Amniotic epithelial cell (primary cell): ENCODE data around the gene STRBP.
"Not testable (repeated sequence)": the region's sequence is repeated elsewhere in the genome, so short reads cannot be mapped to it uniquely, and the experiment has no call there.

Source experiments
- DNase-seq: peaks from one replicate; pipeline ENCODE4 v3.0.0-alpha.2; 2010; ENCODE audit warnings: low read depth

The STRBP gene

GRCh38 chr9:123191260-123191659 is 77.1 kb downstream of the STRBP start:
- DNase-seq, result no peak

GRCh38 chr9:123187131-123187530 is 81.3 kb downstream of the STRBP start:
- no peak for DNase-seq

GRCh38 chr9:123186029-123186428 is 82.4 kb downstream of the STRBP start:
- not testable (repeated sequence) for DNase-seq

- DNase-seq, result no peak
Observed at GRCh38 chr9:123176949-123177348, 91.4 kb downstream of the STRBP start.

GRCh38 chr9:123175854-123176629 is 92.3 kb downstream of the STRBP start:
- peak; percentile 59 for DNase-seq

GRCh38 chr9:123174887-123175518 is 93.4 kb downstream of the STRBP start:
- DNase-seq, result no peak

GRCh38 chr9:123174079-123174478 is 94.3 kb downstream of the STRBP start:
- no peak for DNase-seq

- DNase-seq, result no peak
Observed at GRCh38 chr9:123169926-123170325, 98.5 kb downstream of the STRBP start.

GRCh38 chr9:123168586-123168985 is 99.8 kb downstream of the STRBP start:
- no peak for DNase-seq

GRCh38 chr9:123167474-123167873 is 100.9 kb downstream of the STRBP start:
- DNase-seq, result no peak

GRCh38 chr9:123165813-123166212 is 102.6 kb downstream of the STRBP start:
- no peak for DNase-seq

GRCh38 chr9:123164285-123164684 is 104.1 kb downstream of the STRBP start:
- no peak for DNase-seq

- no peak for DNase-seq
Observed at GRCh38 chr9:123162791-123163345, 105.5 kb downstream of the STRBP start.

GRCh38 chr9:123162360-123162759 is 106.0 kb downstream of the STRBP start:
- no peak for DNase-seq

GRCh38 chr9:123157221-123157620 is 111.2 kb downstream of the STRBP start:
- DNase-seq, result peak; percentile 54

GRCh38 chr9:123150708-123151503 is 117.5 kb downstream of the STRBP start:
- DNase-seq, result peak; percentile 84

GRCh38 chr9:123149067-123149466 is 119.3 kb downstream of the STRBP start:
- no peak for DNase-seq

- no peak for DNase-seq
Observed at GRCh38 chr9:123138163-123138562, 130.2 kb downstream of the STRBP start.

- DNase-seq, result no peak
Observed at GRCh38 chr9:123135430-123135829, 133.0 kb downstream of the STRBP start.

- DNase-seq, result no peak
Observed at GRCh38 chr9:123132696-123133095, 135.7 kb downstream of the STRBP start.

- DNase-seq, result peak; percentile 67
Observed at GRCh38 chr9:123131993-123132392, 136.4 kb downstream of the STRBP start.

- peak; percentile 84 for DNase-seq
Observed at GRCh38 chr9:123131258-123131657, 137.1 kb downstream of the STRBP start.

GRCh38 chr9:123129423-123129822 is 139.0 kb downstream of the STRBP start:
- DNase-seq, result no peak
